ENCODE results near the gene TSSK1B.
"Not testable (repeated sequence)": the region's sequence is repeated elsewhere in the genome, so short reads cannot be mapped to it uniquely, and the experiment has no call there.

TSSK1B gene

GRCh38 chr5:113434889-113435288, at the start of gene TSSK1B:
Gene TSSK1B, minus strand, starts transcription at chr5:113434989. Its CDS starts 150 bp downstream, at chr5:113434839.
- DNase-seq (ENCODE audit: low spot score), result no peak

- no peak for DNase-seq (ENCODE audit: low spot score)
These were observed 45.5 kb upstream of the TSSK1B start for GRCh38 chr5:113480243-113480642.

- no peak for DNase-seq (ENCODE audit: low spot score)
These were observed 43.9 kb upstream of the TSSK1B start for GRCh38 chr5:113478691-113479090.

- no peak for DNase-seq (ENCODE audit: low spot score)
These were observed 39.4 kb upstream of the TSSK1B start for GRCh38 chr5:113474100-113474728.

- DNase-seq (ENCODE audit: low spot score), result no peak
These were observed 28.2 kb upstream of the TSSK1B start for GRCh38 chr5:113463032-113463431.

GRCh38 chr5:113457106-113457505, 22.3 kb upstream of the TSSK1B start:
- DNase-seq (ENCODE audit: low spot score), result not testable (repeated sequence)

- DNase-seq (ENCODE audit: low spot score), result no peak
These were observed 18.2 kb upstream of the TSSK1B start for GRCh38 chr5:113452941-113453340.

- DNase-seq (ENCODE audit: low spot score), result no peak
These were observed 17.0 kb upstream of the TSSK1B start for GRCh38 chr5:113451797-113452196.

GRCh38 chr5:113450929-113451328, 16.1 kb upstream of the TSSK1B start:
- DNase-seq (ENCODE audit: low spot score), result no peak

- DNase-seq (ENCODE audit: low spot score), result no peak
These were observed 15.7 kb upstream of the TSSK1B start for GRCh38 chr5:113450462-113450861.

GRCh38 chr5:113448252-113448651, 13.5 kb upstream of the TSSK1B start:
- no peak for DNase-seq (ENCODE audit: low spot score)

- DNase-seq (ENCODE audit: low spot score), result no peak
These were observed 12.8 kb upstream of the TSSK1B start for GRCh38 chr5:113447498-113448050.

GRCh38 chr5:113446358-113446927, 11.7 kb upstream of the TSSK1B start:
- no peak for DNase-seq (ENCODE audit: low spot score)

- no peak for DNase-seq (ENCODE audit: low spot score)
These were observed 2.3 kb upstream of the TSSK1B start for GRCh38 chr5:113437111-113437510.

GRCh38 chr5:113435575-113435974, 786 bp upstream of the TSSK1B start:
- no peak for DNase-seq (ENCODE audit: low spot score)

GRCh38 chr5:113433862-113434612, 752 bp downstream of the TSSK1B start:
- DNase-seq (ENCODE audit: low spot score), result no peak

GRCh38 chr5:113433071-113433470, 1.7 kb downstream of the TSSK1B start:
- DNase-seq (ENCODE audit: low spot score), result no peak

GRCh38 chr5:113427871-113428574, 6.8 kb downstream of the TSSK1B start:
- DNase-seq (ENCODE audit: low spot score), result no peak

- no peak for DNase-seq (ENCODE audit: low spot score)
These were observed 8.9 kb downstream of the TSSK1B start for GRCh38 chr5:113425909-113426308.

- DNase-seq (ENCODE audit: low spot score), result no peak
These were observed 13.1 kb downstream of the TSSK1B start for GRCh38 chr5:113421693-113422092.

- DNase-seq (ENCODE audit: low spot score), result no peak
These were observed 29.3 kb downstream of the TSSK1B start for GRCh38 chr5:113405530-113405929.

- DNase-seq (ENCODE audit: low spot score), result no peak
These were observed 30.5 kb downstream of the TSSK1B start for GRCh38 chr5:113404269-113404668.

All from putamen (tissue), 1 donor.